K562 (cell line): ENCODE data around the gene PIN1. TPM values are rescaled to one million over a fixed set of nuclear protein-coding genes. Genes with fewer than 3 reads are reported as not detected.

ENCODE experiments used
- BACH1 ChIP-seq: fragments of 200-800 bp; sonication (Bioruptor generic); IDR thresholded peaks from 2 replicates; pipeline ENCODE4 v1.6.1; 2016; ENCODE audit warnings: missing genetic modification characterization, missing compliant biosample characterization
- BCOR ChIP-seq: fragments of 450-650 bp; IDR thresholded peaks from 2 replicates; pipeline ENCODE4 v1.6.1; 2016
- DNMT1 ChIP-seq: fragments of 450-650 bp; IDR thresholded peaks from 2 replicates; pipeline ENCODE4 v1.6.1; 2016; ENCODE audit warnings: antibody characterized with exemption, mild to moderate bottlenecking
- E2F5 ChIP-seq: sonication (generic); formaldehyde crosslinking; IDR thresholded peaks from 2 replicates; pipeline ENCODE4 v1.8.0; 2022; ENCODE audit warnings: mild to moderate bottlenecking, missing genetic modification reagents
- FOXA3 ChIP-seq, 2 experiments: fragments of 450-650 bp in 1 of 2; sonication (generic) in 1 of 2; formaldehyde crosslinking; IDR thresholded peaks in 1 of 2; conservative IDR thresholded peaks in 1 of 2; 2 replicates each; pipeline versions ENCODE4 v1.4.0 to v1.8.0; 2020 to 2022; ENCODE audit warnings: mild to moderate bottlenecking in 2 of 2, missing genetic modification reagents in 1 of 2
- FOXP1 ChIP-seq: sonication (generic); formaldehyde crosslinking; IDR thresholded peaks from 2 replicates; pipeline ENCODE4 v1.8.0; 2022; ENCODE audit warnings: mild to moderate bottlenecking, missing genetic modification reagents
- GABPB2 ChIP-seq: fragments of 250-450 bp; sonication (Bioruptor Pico); conservative IDR thresholded peaks from 2 replicates; pipeline ENCODE4 v1.5.1; 2021; ENCODE audit warnings: mild to moderate bottlenecking
- MBD2 ChIP-seq: sonication (generic); IDR thresholded peaks from 2 replicates; pipeline ENCODE4 v1.6.1; 2016; ENCODE audit warnings: low read depth, borderline replicate concordance
- MCM7 ChIP-seq, 2 experiments: fragments of 450-650 bp; IDR thresholded peaks; 2 replicates each; pipeline ENCODE4 v1.6.1; 2016 to 2018
- POLR3G ChIP-seq: IDR thresholded peaks from 2 replicates; pipeline ENCODE4 v1.6.1; 2011; ENCODE audit not compliant: insufficient read length, insufficient replicate concordance; ENCODE audit errors: extremely low read depth
- RAD51 ChIP-seq: fragments of 450-650 bp; IDR thresholded peaks from 2 replicates; pipeline ENCODE4 v1.7.1; 2016; ENCODE audit warnings: low read depth, mild to moderate bottlenecking, borderline replicate concordance
- REST ChIP-seq, 2 experiments: fragments of 450-650 bp; formaldehyde crosslinking in 1 of 2; IDR thresholded peaks; 2 replicates each; pipeline versions ENCODE4 v1.4.0 to v1.6.1; 2014 to 2020; ENCODE audit warnings: mild to moderate bottlenecking in 2 of 2, borderline replicate concordance in 1 of 2, low read depth in 1 of 2
- THRA ChIP-seq: fragments of 450-650 bp; IDR thresholded peaks from 2 replicates; pipeline ENCODE4 v1.6.1; 2017; ENCODE audit warnings: mild to moderate bottlenecking, moderate library complexity
- ZBTB17 ChIP-seq: fragments of 450-650 bp; formaldehyde crosslinking; IDR thresholded peaks from 2 replicates; pipeline ENCODE4 v1.4.0; 2020; ENCODE audit warnings: mild to moderate bottlenecking
- ZNF134 ChIP-seq: fragments of 250-450 bp; sonication (Bioruptor Pico); conservative IDR thresholded peaks from 2 replicates; pipeline ENCODE4 v1.4.0; 2020
- ZNF146 ChIP-seq: IDR thresholded peaks from one replicate; pipeline ENCODE4 v1.6.1; 2018; ENCODE audit warnings: missing compliant biosample characterization; ENCODE audit not compliant: unreplicated experiment
- ZNF316 ChIP-seq: fragments of 450-650 bp; IDR thresholded peaks from 2 replicates; pipeline ENCODE4 v1.6.1; 2016
- ZNF589 ChIP-seq: fragments of 200-800 bp; sonication (Bioruptor generic); IDR thresholded peaks from 2 replicates; pipeline ENCODE4 v1.6.1; 2016; ENCODE audit warnings: low read depth, missing genetic modification characterization, missing compliant biosample characterization
- ZNF785 ChIP-seq: fragments of 250-450 bp; sonication (Bioruptor Pico); IDR thresholded peaks from 2 replicates; pipeline ENCODE4 v1.4.0; 2020; ENCODE audit warnings: mild to moderate bottlenecking
- polyA plus RNA-seq, 8 experiments: library from polyadenylated mRNA; depleted of rRNA in 4 of 8; stranded (reverse) in 5 of 8; unstranded in 3 of 8; fragments of >200 nt; fragmentation: Nextera tagmentation in 2 of 8; fragmentation: Illumina TruSeq in 1 of 8; extraction: Ambion mirVana in 2 of 8; extraction: Trizol in 1 of 8; gene quantifications; 2 replicates each; pipeline versions ENCODE4 v1.2.1 to v1.2.3, GENCODE V29; 2011 to 2014; ENCODE audit warnings: inconsistent platforms in 1 of 8, missing spikeins in 1 of 8
- total RNA-seq, 7 experiments: library from RNA; depleted of rRNA in 6 of 7; stranded (reverse); fragments of >200 nt in 6 of 7; fragmentation: Illumina TruSeq in 2 of 7; extraction: Trizol in 2 of 7; gene quantifications; 2 replicates each; pipeline versions ENCODE4 v1.2.1 to v1.2.3, GENCODE V29; 2011 to 2021; ENCODE audit warnings: low replicate concordance in 1 of 7

The PIN1 gene
- total and polyA plus RNA-seq, 9 of the 15 experiments (the other 6 are each of a cell fraction or from before 2014, with no cell fraction given): 1.6 to 178 (median 42.5) TPM

GRCh38 chr19:9792206-9793070 lies 42.7 kb upstream of the PIN1 start (continued):
- TF ChIP-seq REST (IDR thresholded peaks at IDR 0.05; ENCODE audit: borderline replicate concordance): no peak
- no peak for TF ChIP-seq REST (CRISPR knock-in tag; IDR thresholded peaks at IDR 0.05; ENCODE audit: low read depth)
- TF ChIP-seq ZNF146: no peak
- no peak for TF ChIP-seq POLR3G
- no peak for TF ChIP-seq ZNF316
- no peak for TF ChIP-seq THRA
- no peak for TF ChIP-seq BACH1 (tag)
- TF ChIP-seq RAD51: 0 out of 2 replicates have a peak, but pooled peaks have one; percentile 12
- no peak for TF ChIP-seq E2F5
- no peak for TF ChIP-seq GABPB2 (CRISPR knock-in tag)
- TF ChIP-seq DNMT1: no peak
- no peak for TF ChIP-seq ZNF134 (CRISPR knock-in tag)
- no peak for TF ChIP-seq ZNF785 (CRISPR knock-in tag)
- TF ChIP-seq MCM7 (IDR thresholded peaks at IDR 0.05): peak in 1 of 2 experiments; percentile 51; a peak in 1 of 4 replicates
- no peak for TF ChIP-seq BCOR
- TF ChIP-seq ZBTB17 (CRISPR knock-in tag): no peak
- no peak for TF ChIP-seq FOXP1 (CRISPR knock-in tag)
- TF ChIP-seq MBD2: peak; percentile 45; the same call in 1 of the 2 replicates
- TF ChIP-seq FOXA3 (CRISPR knock-in tag; conservative IDR thresholded peaks at IDR 0.05 in 1 of 2, IDR thresholded peaks at IDR 0.05 in 1 of 2): no peak
- TF ChIP-seq ZNF589: no peak
